ENCODE data around the gene JOSD2. TPM values are rescaled to one million over a fixed set of nuclear protein-coding genes. Genes with fewer than 3 reads are reported as not detected.
A peak's percentile ranks its signal among the peaks of the same experiment; 100 is the strongest.
"Not testable (repeated sequence)": the region's sequence is repeated elsewhere in the genome, so short reads cannot be mapped to it uniquely, and the experiment has no call there.

The JOSD2 gene
- total RNA-seq, 1 experiment from 2014 or later: 89.2 TPM

DNA sequence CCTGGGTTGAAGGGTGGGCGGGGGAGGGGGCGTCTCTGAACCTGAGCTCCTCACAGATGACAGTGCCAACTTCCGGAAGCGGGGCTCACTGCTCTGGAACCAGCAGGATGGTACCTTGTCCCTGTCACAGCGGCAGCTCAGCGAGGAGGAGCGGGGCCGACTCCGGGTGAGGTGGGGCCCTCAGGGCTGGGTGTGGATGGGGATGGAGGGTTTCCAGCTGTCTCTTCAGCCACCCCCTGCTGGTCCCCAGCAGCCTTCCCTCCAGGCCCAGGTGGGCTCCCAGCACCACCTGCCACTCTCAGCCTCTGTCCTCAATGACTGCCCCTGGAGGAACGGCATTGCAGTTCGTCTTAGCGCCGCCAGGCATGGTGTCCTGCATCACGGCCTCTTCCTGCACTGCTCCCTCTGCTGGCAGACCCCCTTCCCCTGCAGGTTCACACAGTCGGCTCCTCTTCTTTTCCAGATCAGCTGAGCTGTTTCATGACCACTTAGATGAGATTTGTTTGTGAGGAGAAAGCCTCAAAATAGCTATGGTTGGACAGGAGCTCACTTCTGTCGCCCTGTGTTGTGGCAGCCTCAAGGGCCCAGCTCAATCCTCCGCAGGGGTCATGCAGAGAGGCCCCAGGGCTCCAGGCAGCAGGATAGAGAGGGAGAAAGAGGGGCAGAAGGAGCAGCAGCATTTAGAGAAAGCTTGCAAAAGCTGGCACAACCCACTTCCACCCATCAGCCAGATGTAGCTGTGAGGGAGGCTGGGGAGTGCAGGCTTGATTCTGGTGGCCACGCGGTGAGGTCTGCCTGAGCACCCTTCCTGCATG, 31.9 kb downstream of the JOSD2 start:
- peak; percentile 62 for DNase-seq (ENCODE audit: low spot score)

DNA sequence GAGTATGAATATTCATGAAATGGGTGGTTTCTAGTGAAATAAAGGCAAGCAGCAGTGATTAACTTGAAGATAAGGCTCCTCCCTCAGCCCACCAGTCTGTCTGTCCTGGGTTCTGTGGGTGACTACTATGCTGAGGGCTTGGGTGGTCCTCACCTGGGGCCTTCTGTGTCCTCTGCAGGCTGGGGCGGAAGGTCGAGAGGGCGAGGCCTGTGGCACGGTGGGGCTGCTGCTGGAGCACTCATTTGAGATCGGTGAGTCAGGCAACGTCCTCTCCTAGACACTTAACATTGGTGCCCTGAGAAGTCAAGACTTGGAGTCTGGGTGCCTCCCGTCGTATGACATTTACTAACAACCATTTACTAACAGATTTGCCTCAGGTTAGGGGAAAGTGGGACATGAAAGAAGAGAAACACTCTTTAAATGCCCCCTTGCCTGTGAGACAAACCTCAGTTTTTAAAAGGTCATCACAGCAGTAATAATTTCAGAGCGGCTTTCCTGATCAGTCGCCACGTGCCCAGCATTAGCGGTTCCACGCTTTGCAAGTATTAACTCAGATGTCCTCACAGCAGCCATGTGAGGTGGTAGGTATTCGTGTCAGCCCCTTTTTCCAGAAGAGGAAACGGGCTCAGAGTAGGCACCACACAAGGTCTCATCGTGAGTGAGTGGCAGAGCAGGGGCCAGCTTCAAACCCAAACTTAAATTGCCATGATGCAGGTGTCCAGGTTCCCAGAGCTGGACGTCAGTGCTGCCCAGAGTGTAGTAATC, 33.1 kb downstream of the JOSD2 start:
- no peak for DNase-seq (ENCODE audit: low spot score)

DNA sequence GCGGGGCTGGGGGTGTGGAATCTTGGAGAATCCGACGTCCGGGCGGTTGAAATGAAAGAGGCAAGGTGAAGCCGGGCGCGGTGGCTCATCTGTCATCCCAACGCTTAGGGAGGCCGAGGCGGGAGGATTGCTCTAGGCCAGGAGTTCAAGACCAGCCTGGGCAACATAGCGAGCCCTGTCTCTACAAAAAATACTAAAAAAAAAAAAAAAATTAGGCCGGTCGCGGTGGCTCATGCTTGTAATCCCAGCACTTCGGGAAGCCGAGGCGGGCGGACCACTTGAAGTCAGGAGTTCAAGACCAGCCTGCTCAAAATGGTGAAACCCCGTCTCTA, 34.1 kb downstream of the JOSD2 start:
- no peak for DNase-seq (ENCODE audit: low spot score)

DNA sequence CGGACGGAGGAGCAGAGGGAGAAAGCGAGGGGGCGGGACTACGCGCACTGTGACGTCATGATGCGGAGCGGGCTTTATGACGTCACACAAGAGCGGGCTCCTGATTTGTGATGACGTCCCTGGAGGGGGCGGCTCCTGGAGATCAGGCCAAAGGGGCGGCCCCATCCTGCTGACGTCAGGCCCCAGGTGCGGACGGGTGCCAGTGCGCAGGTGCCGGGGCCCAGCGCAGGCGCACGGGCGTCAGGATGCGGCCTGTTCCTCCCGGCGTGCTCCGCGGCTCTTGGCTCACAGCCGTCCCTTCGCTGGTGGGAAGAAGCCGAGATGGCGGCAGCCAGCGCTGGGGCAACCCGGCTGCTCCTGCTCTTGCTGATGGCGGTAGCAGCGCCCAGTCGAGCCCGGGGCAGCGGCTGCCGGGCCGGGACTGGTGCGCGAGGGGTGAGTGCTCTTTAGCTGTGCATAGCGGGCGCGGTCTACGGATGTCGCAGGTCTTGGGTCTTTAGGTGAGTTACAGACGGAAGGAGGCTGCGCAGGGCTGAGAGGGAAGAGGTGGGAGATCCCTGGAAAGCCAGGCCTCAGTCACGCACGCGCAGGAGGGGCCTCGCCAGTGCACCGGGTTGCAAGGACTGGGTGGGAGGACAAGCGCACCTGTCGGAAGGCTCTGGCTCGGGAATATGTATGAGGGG, 34.6 kb downstream of the JOSD2 start, which contains the start of the genes EMC10 and GARIN5A:
EMC10 (plus strand) TSS at position 284 of the 683 bp plus-strand sequence; CDS start at position 322, 38 bp downstream.
GARIN5A (minus strand) TSS at position 625 of the 683 bp plus-strand sequence; CDS start at position 165, 460 bp downstream.
- peak; percentile 99 for DNase-seq (ENCODE audit: low spot score)

DNA sequence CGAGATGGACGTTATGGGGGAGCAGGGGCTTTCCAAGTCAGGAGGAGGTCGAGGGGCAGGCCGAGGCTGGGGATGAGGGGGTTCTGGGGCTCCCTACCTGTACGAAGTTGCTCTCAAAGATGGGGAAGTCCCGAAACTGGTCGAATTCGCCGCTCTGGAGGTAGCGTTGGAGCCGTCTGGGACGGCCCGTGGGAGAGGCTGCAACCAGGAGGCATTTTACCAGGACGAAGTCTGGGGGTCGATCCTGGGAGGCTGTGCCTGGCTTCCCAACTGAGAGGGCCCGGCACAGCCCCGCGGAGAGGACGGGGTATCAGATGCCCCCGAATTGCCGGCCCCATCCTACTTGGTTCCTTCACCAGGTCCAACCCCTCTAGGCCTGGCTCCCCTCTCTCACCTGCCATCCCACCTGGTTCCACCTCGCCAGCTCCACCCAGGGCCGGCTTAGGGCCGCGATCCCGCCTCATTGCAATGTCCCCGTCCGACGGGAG, 35.2 kb downstream of the JOSD2 start:
- DNase-seq (ENCODE audit: low spot score): no peak

DNA sequence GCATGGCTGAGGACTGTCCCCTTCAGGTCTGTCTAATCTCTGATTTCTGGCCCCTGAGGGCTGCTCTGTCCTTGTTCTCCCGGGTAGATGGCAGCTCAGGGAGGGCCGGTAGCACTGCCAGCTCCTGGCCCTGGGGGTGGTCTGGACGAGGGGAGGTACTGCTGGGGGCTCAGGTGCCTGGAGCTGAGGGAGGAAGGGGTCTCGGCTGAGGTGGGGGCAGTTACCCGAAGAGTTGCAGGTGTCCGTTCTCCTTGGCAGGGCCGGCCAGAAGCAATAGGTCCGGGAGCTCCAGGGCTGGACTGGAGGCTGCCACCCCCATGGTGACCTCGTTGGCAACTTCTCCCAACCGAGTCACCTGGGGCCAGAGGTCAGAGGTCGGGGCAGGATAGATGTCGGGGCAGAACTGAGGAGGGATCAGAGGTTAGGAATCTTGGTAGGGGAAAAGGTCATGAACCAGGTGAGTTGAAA, 35.9 kb downstream of the JOSD2 start:
- DNase-seq (ENCODE audit: low spot score): no peak

DNA sequence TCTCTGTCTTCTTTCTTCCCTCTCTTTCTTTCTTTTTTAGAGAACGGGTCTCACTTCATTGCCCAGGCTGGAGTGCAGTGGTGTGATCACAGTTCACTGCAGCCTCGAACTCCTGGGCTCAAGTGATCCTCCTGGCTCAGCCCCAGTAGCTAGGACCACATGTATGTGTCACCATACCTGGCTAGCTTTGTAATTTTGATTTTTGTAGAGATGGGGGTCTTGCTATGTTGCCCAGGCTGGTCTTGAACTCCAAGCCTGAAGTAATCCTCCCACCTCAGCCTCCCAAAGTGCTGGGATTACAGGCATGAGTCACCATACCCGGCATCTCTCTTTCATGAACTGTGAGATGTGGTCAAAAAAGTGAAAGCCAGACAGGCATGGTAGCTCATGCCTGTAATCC, 37.7 kb downstream of the JOSD2 start:
- DNase-seq (ENCODE audit: low spot score): not testable (repeated sequence)

DNA sequence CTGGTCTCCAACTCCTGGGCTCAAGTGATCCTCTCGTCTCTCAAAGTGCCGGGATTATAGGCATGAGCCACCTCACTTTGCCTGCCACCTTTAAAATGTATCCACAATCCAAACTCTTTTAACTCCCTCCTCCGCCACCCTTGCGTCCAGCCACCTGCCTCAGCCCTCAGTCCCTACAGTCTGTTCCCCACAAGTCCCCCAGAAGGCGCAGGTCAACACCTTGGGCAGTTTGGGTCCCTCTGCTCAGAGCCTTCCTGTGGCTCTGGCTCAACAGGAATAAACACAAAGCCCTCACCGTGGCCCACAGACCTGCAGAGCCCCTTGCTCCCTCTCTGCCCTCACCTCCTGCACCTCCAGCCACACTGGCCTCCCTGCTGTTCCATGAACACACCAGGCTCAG, 42.2 kb downstream of the JOSD2 start:
- DNase-seq (ENCODE audit: low spot score): no peak

DNA sequence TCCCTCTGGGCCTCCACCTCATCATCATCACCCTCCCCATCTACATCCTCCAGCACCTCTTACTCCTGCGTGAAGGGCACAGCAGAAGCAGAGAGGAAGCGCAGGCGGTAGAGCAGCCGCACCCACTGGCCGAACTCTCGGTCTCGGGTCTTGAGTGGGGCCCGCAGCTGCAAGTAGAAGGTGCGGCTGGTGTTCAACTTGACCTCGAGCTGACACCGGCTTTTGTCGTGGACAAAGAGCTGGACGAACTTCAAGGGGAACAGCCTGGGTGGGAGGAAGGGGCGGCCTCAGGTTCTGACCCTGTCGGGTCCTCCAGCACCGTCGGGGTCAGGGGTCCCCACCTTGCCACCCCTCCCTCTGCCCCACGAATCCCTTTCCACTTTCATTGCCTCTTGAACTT, 43.4 kb downstream of the JOSD2 start:
- DNase-seq (ENCODE audit: low spot score): no peak

DNA sequence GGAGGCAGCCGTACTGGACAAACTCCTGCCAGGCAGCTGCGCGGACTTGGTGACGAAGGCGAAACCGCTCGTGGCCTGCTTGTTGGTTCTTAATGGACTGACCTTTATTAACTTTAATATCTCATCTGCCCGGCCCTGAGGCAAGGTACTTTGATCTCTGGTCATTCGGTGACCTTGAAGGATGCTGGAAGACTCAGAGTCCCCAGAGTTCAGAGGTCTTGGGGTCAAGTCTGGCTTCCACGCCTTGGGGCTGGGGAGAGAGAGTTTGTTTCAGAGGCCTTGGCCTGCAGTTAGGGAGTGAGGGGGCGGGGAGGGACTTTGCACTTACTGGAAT, 44.3 kb downstream of the JOSD2 start:
- DNase-seq (ENCODE audit: low spot score): no peak

DNA sequence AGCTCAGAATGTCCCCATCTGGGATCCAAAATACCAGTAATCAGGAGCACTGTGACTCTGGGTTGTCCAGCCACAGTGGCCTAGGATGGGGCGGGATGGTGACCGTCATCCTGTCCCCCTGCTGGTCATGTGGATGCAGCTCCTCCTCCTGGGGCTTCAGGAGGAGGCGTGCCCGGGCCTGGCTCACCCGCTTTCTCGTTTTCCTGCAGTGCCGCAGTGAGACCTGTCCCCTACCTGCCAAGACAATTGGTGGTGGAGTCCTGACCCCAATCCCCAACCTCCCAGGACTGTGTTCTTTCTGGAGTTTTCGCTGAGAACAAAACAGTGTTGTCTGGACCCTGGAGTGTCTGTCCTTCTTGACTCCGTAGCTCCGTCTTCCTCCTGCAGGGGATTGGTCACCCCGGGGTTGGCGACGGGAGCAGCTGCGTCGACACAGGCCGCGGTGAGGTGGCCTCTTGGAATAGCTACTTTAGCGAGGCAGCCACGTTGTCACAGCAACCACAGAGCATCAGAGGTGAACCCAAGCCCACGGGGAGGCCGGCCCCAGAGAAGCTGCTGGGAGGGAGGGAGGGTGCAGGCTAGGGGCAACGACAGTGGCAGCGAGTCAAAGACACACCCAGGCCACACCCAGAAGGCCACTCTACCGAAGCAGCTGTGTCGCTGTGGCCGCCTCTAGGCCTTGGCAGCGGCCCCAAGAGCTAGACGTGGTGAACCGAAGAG, 44.8 kb downstream of the JOSD2 start:
- peak; percentile 58 for DNase-seq (ENCODE audit: low spot score)

DNA sequence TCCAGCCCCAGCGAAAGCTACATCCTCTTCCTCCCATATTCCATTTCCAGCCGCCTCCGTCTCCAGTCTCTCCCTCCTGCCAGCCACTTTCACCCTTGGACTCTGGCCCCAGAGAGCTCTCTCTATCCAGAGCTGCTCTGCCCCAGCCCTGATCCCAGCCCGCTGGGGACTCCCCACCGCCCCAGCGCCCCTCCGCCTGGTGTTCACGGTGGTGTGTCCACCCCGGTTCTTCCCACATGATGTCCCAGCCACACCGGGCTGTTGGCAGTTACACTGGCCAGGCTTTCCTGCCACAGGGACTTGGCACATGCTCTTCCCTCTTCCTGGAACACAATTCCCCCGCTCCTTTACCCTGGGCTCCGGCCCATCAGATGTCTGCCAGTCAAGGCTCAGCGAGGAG, 46.0 kb downstream of the JOSD2 start:
- DNase-seq (ENCODE audit: low spot score): no peak

DNA sequence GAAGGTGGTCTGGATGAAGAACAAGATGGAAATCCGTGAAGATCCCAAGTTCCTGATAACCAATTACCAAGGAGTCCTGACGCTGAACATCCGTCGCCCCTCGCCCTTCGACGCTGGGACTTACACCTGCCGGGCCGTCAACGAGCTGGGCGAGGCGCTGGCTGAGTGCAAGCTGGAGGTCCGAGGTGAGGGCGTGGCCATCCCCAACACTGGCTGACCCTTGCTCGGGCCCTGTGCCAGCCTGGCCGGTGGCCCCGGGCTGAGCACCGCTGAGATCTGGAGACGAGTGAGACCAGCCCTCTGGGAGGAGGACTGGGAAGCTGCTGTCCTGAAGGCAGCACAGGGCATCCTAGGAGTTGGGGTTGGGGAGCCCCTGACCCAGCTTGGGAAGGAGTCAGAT, 46.6 kb downstream of the JOSD2 start:
- DNase-seq (ENCODE audit: low spot score): no peak

DNA sequence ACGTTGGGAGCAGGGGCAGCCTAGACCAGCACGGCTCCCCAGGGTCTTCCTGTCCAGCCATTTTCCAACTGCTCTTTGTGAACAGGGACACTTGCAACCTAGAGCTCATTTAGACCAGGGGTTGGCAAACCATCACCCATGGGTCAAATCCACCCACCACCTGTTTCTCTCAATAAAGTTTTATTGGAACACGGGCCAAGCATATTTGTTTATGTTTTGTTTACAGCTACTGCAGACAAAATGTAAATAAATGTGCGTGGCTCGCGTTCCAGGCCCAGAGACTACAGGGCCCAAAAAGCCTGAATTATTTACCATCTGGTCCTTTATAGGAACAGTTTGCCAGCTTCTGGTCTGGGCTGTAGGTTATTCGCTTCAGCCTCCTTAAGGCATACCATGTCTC, 48.0 kb downstream of the JOSD2 start:
- no peak for DNase-seq (ENCODE audit: low spot score)

DNA sequence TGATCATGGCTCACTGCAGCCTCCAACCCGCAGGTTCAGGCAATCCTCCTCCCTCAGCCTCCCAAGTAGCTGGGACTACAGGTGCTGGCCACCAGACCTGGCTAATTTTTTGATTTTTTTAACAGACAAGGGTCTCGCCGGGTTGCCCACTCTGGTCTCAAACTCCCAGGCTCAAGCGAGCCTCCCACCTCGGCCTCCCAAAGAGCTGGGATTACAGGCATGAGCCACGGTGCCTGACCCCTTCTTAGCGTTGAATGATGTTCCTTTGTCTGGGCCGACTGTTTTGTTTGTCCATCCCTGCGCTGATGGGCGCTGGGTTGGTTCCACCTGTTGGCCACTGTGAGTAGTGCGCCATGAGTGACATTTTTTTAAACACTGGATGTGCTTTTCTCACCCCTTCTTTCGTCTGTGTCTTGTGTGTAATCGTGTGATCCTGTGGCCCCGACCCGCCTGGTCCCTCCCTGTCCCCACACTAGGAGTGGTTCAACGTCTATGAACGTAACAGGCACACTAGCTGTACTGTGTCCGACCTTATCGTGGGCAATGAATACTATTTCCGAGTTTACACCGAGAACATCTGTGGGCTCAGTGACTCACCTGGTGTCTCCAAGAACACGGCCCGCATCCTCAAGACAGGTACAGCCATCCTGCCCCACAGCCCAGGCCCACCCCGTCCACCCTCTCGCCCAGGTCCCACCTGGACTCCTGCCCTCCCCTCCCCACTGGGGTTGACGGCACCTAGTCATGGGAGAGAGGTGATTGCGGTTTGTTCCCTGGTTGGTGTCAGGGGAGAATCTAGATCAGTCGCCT, 49.7 kb downstream of the JOSD2 start:
- DNase-seq (ENCODE audit: low spot score): peak; percentile 94

DNA sequence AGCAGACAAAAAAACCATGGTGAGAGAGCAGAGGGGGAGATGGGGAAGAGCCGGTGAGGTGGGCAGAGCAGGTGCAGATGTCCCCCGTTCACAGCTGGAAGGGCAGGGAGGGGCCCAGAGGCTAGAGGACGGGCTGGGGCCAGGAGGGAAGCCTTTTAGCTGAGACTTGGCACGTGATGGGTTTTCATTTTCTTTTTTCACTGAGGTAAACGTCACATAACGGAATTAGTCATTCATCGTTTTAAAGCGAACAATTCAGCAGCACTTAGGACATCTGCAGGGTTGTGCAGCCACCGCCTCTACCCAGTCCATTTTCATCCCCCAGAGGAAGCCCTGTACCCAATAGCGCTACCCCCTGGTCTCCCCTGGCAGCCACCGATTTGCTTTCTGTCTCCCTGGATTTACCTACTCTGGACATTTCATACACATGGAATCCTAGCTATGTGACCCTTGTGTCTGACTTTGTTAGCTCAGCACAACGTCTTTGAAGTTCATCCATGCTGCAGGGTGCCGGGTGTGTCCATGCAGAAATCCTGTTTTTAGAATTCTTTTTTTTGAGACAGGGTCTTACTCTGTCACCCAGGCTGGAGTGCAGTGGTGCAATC, 50.7 kb downstream of the JOSD2 start:
- no peak for DNase-seq (ENCODE audit: low spot score)

DNA sequence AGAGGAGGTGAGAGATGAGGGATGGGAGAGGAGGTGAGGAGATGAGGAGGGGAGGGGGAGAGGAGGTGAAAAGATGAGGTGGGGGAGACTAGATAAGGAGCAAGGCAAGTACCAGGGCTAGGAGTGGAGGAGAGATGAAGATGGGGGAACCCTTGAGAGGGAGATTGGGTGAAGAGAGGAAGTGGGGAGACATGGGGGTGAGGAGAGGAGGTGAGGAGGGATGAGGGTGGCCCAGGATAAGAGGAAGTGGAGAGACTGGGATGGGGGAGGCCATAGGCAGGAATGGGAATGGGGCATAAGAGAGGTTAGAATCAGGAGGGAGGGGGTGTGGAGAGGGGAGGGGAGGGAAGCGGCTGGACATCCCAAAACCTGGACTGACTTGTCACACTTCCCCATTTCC, 51.4 kb downstream of the JOSD2 start:
- no peak for DNase-seq (ENCODE audit: low spot score)

DNA sequence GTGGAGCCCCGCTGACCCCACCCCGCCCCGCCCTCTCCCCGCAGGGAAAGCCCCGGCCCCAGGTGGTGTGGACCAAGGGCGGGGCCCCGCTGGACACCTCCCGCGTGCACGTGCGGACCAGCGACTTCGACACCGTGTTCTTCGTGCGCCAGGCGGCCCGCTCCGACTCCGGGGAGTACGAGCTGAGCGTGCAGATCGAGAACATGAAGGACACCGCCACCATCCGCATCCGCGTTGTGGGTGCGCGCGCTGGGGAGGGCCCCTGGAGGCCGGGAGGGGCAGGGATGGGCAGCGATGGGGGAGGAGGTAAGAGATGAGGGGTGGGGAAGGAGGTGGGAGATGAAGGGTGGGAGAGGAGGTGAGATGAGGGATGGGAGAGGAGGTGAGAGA, 51.9 kb downstream of the JOSD2 start:
- DNase-seq (ENCODE audit: low spot score): no peak

DNA sequence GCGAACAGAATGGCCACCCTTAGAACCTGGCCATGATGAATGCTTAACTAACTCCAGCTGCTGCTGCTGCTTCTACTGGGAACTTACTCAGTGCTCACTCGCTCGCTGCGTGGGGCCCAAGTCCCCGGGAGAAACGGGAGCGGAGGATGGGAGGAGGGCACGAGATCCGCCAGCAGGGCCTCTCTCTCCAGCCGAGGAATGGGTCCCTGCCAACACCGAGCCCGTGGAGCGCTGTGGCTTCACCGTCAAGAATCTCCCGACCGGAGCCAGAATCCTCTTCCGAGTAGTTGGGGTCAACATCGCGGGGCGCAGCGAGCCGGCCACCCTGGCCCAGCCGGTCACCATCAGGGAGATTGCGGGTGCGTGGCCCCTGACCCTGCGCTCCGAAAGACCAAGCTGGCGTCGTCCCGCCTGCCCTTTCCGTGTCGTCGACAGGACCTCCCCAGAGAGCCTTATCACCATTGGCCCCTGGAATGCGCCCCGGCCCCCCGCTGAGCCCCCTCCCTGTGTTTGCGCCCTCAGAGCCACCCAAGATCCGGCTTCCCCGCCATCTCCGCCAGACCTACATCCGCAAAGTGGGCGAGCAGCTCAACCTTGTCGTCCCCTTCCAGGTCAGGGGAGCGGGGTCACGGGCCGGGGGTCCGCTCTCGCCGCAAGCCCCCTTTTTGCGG, 52.5 kb downstream of the JOSD2 start:
- DNase-seq (ENCODE audit: low spot score): no peak

DNA sequence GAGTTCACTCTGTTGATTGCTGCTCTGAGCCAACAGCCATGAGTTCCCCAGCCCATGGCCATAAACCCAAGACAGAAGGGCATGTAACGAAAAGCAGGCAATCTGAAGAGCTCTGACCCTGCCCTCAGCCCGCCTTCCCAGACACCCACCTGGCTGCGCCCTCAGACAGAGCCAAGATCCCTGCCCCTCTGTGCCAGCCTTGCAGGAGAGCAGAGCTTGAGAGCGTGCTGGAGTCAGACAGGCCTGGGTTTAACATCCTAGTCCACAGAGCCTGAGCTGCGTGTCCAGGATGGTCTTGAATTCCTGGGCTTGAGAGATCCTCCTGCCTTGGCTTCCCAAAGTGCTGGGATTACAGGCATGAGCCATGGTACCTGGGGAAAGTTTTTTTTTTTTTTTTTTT, 53.7 kb downstream of the JOSD2 start:
- no peak for DNase-seq (ENCODE audit: low spot score)
